Fibroblast of skin of left quadriceps (primary cell): ENCODE measurements around the gene PKP4.

Experiments
- DNase-seq, 2 experiments: peaks; one replicate each; pipeline ENCODE4 v3.0.0-alpha.2; 2013; ENCODE audit warnings: low read depth in 2 of 2

The PKP4 gene

GRCh38 chr2:158586491-158586890, 129.7 kb downstream of the PKP4 start:
- DNase-seq = peak; percentile 56 to 60

GRCh38 chr2:158589303-158589702, 132.6 kb downstream of the PKP4 start:
- DNase-seq = no peak

- no peak for DNase-seq
These were observed 142.2 kb downstream of the PKP4 start for GRCh38 chr2:158598862-158599517.

- DNase-seq = no peak
These were observed 142.9 kb downstream of the PKP4 start for GRCh38 chr2:158599609-158600008.

GRCh38 chr2:158600155-158600802, 143.5 kb downstream of the PKP4 start:
- peak; percentile 73 to 78 for DNase-seq

- no peak for DNase-seq
These were observed 145.3 kb downstream of the PKP4 start for GRCh38 chr2:158602027-158602426.

GRCh38 chr2:158603205-158603604, 146.5 kb downstream of the PKP4 start:
- DNase-seq = no peak

- DNase-seq = no peak
These were observed 147.2 kb downstream of the PKP4 start for GRCh38 chr2:158603986-158604385.

GRCh38 chr2:158610059-158610458, 153.3 kb downstream of the PKP4 start:
- DNase-seq = no peak

- DNase-seq = no peak
These were observed 159.8 kb downstream of the PKP4 start for GRCh38 chr2:158616480-158617000.

GRCh38 chr2:158618891-158619490, 162.2 kb downstream of the PKP4 start:
- no peak for DNase-seq

- DNase-seq = no peak
These were observed 162.7 kb downstream of the PKP4 start for GRCh38 chr2:158619496-158619895.

GRCh38 chr2:158620656-158621055, 163.9 kb downstream of the PKP4 start:
- DNase-seq = no peak

GRCh38 chr2:158624071-158624667, 167.4 kb downstream of the PKP4 start:
- no peak for DNase-seq

GRCh38 chr2:158624961-158625360, 168.2 kb downstream of the PKP4 start:
- no peak for DNase-seq

- no peak for DNase-seq
These were observed 172.4 kb downstream of the PKP4 start for GRCh38 chr2:158629116-158629515.

GRCh38 chr2:158633261-158633660, 176.5 kb downstream of the PKP4 start:
- no peak for DNase-seq

- DNase-seq = no peak
These were observed 177.9 kb downstream of the PKP4 start for GRCh38 chr2:158634627-158635026.

GRCh38 chr2:158635961-158636601, 179.3 kb downstream of the PKP4 start:
- DNase-seq = no peak

GRCh38 chr2:158637357-158637756, 180.6 kb downstream of the PKP4 start:
- no peak for DNase-seq

GRCh38 chr2:158644139-158644538, 187.4 kb downstream of the PKP4 start:
- peak; percentile 47 to 51 for DNase-seq

GRCh38 chr2:158645299-158645698, 188.5 kb downstream of the PKP4 start:
- no peak for DNase-seq
